C1 segment of cervical spinal cord (tissue), 14 donors: Measurements from ENCODE around the gene WDR62.

Source experiments
- DNase-seq, 14 donors: peaks; one replicate each; lab custom pipeline; 2025; lab: John Stamatoyannopoulos, UW

Gene WDR62

DNA sequence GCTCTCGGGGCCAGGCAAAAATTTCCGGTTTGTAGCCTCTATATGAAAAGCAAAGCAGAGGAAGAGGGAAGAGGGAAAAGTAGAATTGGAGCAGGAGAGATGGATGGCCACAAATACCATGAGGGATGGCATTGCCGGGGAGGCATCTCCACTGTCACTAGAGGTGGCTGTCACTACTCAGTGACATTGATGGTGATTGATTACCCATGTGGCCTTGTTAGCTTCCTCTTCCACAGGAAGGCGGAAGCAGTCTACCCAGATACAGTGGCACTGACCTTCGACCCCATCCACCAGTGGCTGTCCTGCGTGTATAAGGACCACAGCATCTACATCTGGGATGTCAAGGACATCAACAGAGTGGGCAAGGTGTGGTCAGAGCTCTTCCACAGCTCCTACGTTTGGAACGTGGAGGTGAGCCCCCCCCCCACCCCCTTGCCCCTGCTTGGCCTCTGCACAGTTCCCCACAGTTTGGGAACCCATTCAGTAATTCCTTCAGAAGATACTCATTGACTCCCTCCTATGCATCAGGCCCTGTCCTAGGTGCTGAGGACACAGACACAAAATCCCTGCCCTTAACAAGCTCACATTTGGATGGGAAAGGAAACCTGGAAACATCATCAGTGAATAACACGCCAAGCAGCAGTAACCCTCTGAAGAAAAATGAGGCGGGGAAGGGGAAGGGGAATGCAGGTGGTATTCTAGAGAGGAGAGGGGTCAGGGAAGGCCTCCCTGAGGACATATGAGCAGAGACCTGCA is 18.6 kb downstream of the WDR62 start:
- DNase-seq: no peak

DNA sequence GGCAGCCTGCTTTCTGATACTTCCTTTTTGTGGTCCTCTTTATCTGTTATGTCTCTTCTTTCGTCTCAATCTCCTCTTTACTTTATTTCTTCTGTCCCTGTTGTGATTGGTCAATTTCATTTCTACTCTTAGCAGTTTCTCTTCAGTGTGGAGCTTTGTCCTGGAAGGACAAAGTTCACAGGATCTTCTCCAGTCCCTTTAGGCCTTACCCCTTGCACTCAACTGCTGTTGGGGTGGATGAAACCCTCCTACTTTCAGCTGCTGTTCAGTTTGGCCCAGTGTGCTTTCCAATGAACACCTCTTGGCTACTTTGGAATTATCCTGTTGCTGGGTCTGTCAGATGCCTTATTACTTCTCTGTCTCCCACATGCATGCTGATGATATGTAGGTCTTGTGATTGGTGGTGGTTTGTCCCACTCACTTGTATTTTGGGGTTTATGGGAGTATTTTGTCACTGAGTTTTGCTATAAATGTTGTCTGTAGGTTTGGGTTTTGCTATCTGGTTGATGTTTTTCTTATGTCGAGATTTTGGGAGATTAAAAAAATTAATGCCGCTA is 24.8 kb downstream of the WDR62 start:
- DNase-seq: no peak

DNA sequence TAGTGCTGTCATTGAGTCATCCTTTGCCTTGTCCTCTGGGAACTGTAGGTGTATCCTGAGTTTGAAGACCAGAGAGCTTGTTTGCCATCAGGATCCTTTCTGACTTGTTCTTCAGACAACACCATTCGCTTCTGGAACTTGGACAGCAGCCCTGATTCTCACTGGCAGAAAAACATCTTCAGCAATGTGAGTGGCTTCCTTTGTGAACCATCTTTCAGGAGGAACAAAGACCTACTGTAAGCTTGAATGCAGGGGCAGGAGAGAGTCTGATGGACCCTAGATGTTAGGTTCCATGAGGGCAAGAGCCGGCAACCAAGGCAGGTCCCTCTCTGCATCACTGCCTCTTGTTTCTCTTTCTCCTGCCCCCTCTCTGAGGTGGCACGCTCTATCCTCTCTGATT is 26.7 kb downstream of the WDR62 start:
- DNase-seq: peak in 8 of 14 donors; percentile 7 to 49 (median 32)

DNA sequence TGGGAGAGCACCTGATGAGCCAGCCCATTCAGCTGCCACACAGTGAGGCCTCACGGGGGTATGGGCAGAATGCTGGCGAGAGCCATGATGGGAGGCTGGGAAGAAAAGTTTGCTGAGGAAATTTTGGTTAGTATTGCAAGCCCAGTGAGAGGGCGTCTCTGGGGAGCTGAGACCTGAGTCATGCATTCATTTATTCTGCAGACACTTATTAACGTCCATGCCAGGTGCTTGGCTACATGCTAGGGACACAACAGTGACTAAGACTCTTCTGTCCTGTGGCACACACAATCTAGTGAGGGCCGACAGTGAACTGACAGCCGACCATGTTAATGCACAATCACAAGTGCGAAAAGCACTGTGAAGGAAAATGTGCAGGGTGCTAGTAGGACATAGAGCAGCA is 27.2 kb downstream of the WDR62 start:
- DNase-seq: no peak

DNA sequence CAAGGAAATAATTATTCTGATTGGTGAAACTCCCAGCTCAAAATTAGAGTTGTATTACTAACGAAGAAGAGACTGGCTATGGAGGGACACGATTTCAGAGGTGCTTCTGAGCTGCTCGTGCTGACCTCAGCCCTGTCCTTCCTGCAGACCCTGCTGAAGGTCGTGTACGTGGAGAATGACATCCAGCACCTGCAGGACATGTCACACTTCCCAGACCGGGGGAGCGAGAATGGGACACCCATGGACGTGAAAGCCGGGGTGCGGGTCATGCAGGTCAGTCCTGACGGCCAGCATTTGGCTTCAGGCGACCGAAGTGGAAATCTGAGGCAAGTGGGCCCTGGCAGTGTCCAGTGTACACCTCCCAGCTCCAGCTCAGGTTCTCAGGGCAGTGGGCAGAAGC is 28.2 kb downstream of the WDR62 start:
- no peak for DNase-seq

DNA sequence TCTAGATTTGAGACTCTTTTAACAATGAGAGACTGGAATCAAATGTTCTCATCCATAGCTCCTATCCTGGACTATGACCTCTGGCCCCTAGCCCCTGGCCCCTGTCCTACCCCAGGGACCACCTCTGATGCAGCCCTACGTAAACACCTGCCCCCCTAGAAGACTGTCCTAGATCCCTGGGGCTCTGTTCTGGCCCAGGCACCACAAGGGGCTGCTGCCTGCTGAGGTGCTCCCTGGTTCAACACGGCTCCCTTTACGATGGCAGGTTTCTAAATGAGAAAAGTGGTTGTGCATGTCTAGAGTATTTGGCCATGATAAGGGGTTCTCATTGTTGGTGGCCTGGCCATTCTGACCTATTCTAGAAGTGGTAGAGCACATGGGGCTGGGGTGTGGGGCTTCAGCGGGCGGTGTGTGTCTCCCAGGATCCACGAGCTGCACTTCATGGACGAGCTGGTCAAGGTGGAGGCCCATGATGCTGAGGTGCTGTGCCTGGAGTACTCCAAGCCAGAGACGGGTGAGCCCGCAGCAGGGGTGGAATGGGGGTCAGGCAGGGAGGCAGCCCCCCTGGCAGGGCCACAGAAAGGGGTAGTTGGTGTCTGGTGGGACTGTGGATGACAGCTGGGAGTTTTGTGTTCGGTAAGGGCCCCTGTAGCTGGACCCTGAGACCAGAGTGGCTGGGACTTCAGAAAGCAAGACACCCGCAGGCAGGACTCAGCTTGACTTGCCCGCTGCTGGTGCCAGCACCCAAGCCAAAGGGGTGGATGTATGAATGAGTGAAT is 29.7 kb downstream of the WDR62 start:
- no peak for DNase-seq

DNA sequence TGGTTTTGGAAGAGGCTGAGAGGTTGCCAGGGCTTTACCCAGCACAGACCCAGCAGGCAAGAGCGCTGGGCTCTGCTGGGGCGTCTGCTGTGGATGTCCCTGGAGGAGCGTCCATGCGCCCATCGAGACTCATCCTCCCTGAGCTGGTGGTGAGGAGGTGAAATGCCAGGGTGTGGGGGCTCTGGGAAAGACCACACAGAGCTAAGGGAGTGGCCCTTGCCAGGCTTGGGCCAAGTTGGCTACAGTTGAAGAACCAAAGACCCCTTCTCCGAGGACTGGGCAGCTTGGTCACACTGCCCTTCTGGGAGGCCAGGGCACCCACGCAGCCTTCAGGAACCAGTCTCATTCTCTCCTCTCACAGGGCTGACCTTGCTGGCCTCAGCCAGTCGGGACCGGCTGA is 31.6 kb downstream of the WDR62 start:
- DNase-seq: no peak

DNA sequence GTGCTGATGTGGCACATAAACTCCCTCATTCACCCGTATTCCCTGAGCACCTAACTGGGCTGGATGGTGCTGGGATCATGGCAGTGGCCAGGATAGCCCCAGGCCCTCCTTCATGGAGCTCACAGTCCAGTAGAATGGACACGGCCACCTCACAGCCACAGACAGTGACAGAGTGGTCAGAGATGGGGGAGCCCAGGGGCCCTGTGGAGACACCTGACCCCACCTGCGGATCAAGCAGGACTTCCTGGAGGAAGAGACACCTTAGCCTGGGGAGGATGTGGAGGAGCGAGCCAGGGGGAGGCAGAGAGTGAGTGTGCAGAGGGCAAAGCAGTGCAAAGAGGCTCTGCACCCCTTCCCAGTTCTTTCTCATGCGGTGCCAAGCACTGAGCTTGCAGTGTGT is 35.1 kb downstream of the WDR62 start:
- DNase-seq: no peak

DNA sequence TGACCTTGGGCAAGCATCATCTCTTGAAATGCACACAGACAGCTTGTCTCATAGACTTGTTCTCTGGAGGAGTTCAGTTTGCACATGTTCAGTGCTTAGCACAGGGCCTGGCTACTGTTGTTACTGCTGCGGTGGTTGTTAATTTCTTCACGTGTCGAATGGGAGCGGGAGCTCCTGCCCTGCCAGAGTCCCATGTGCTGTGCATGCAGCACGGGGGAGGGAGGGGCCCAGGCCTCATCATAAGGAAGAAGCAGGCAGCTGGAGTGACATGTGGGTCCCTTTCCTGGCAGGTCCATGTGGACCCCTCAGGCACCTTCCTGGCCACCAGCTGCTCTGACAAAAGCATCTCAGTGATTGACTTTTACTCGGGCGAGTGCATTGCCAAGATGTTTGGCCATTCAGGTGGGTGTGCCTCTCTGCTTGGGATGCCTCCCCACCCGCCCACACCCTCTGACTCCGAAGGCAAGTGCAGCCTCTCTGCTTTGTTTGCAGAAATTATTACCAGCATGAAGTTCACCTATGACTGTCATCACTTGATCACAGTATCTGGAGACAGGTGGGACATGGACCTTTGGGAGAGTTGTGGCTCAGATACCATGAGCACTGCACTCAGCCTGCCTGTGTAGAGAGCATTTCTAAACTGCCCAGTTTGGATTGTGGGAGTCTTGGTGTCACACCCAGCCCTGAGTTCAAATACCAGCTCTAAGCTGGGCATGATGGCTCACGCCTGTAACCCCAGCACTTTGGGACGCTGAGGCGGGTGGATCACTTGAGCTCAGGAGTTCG is 36.4 kb downstream of the WDR62 start:
- no peak for DNase-seq

DNA sequence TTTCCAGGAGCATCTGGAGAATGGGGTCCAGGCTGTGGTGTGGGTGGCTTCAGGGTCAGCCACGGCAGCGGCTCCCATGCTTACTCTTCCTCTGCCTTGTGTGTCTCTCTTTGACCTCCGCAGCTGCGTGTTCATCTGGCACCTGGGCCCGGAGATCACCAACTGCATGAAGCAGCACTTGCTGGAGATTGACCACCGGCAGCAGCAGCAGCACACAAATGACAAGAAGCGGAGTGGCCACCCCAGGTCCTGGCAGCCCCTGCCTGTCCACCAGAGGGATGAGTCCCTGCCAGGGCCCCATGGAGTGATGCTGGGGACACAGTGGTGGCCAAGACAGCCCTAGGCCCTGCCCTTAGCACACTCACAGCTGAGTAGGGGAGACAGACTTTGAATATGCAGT is 37.9 kb downstream of the WDR62 start:
- peak in 1 of 14 donors; percentile 5 for DNase-seq

DNA sequence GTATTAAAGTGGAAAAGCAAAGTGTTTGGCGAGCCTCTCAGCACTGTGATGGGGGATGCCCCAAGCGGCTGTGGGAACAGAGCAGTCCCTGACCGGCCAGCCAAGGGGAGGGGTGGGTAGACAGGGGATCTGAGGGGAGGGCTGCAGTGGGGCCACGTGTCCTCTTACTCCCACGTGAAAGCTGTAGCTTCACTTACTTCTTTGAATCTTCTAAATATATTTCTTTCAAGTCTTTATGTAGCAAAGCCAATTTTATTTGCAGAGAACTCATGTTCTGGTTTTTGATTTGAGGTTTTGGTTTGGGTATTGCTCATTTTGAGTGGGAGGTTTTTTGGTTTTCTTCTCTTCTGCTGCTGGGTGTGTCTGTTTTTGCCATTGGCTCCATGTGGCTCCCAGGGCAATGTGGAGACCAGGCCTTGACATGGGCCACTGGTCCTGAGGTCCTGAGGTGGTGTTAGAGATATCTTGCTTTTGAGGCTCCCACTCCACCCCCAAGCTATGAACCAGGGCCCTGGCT is 38.5 kb downstream of the WDR62 start:
- DNase-seq: peak in 1 of 14 donors; percentile 47

DNA sequence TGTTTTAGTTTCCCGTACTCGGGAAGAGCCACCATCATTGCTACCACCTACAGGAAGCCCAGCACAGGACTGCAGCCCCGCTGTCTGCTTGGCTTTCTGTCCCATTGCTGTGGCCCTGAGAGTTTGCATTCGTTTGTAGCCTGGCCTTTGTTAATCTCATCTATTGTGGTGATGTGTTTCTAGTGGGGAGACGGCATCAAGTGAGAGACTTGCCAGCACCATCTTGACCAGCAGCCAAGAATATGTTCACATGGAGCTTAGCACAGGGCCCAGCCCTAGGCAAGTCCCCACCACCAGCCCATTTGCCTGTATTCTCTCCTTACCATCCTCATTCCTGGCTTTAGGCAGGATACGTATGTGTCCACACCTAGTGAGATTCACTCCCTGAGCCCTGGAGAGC is 39.0 kb downstream of the WDR62 start:
- peak in 5 of 14 donors; percentile 6 to 47 (median 13) for DNase-seq

DNA sequence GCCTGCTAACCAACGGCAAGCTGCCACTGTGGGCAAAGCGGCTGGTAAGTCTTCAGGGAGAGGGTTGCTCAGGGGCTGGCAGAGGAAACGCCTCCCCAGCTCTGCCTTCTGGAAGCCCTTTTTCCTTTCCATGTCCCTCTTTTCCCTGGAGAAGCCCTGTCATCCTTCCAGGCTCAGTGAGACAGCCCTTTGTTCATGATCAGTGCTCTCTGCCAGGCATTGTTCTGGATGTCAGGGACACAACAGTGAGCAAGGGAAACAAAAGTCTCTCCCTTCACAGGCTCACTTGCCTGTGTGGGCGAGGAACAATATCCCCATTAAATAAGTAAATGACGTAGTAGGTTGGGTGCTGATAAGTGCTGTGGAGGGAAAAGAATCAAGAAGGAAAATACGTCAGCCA is 42.3 kb downstream of the WDR62 start:
- peak in 12 of 14 donors; percentile 25 to 86 (median 73) for DNase-seq

DNA sequence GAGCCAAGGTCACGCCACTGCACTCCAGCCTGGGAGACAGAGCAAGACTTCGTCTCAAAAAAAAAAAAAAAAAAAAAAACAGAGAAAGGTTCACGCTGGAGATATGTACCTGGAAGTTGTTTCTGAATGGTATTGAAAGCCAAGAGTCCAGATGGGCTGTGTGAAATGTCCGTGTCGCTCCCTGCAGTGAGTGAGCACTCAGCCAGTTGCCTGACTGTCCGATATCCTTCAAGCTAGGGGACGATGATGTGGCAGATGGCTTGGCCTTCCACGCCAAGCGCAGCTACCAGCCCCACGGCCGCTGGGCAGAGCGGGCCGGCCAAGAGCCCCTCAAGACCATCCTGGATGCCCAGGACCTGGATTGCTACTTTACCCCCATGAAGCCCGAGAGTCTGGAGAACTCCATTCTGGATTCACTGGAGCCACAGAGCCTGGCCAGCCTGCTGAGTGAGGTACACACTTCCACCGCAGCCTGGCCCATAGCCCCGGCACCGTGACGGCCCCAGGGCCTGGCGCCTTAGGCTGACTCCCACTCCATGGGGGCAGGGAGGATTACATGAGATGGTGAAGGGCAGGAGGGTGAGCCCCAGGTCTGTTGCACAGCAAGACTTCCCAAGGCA is 44.6 kb downstream of the WDR62 start:
- DNase-seq: peak in 1 of 14 donors; percentile 83

DNA sequence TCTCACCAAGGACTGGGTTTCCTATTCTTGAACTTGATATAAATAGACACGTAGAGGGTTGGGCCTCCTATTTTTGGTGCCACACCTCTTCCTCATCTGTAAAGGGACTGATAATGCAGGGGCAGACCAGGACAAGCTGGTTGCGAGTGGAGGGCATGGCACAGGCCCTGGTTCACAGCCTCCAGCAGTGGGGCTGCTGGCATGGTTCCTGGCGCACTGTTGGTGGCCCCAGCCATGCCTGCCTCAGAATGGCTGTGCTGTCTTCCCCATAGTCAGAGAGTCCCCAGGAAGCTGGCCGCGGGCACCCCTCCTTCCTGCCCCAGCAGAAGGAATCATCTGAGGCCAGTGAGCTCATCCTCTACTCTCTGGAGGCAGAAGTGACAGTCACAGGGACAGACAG is 45.8 kb downstream of the WDR62 start:
- DNase-seq: peak in 3 of 14 donors; percentile 26 to 76 (median 30)

DNA sequence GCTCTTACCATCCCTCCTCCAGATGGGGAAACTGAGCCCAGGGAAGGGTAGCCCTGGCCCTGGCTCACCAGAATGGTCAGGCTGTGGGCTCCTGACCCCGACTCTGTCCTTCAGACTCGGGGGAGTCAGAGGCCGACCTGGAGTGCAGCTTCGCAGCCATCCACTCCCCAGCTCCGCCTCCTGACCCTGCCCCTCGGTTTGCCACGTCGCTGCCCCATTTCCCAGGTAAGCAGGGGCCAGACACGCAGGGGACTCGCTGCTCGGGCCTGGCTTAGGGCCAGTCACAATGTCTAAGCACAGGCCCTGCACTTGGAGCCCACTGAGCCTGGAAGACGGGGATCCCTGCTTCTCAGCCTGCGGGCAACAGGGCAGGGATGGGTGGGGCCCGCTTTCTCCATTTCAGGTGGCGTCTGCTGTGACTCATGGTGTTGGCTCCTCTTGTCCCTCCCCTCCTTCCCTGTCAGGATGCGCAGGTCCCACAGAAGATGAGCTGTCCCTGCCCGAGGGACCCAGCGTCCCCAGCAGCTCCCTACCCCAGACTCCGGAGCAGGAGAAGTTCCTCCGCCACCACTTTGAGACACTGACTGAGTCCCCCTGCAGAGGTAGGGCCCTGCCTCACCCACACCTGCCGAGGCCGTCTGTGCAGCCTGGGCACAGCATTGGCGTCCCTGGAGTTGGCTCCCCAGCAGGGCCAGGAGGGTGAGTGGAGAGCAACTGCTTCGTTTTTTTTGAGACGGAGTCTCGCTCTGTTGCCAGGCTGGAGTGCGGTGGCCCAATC is 47.0 kb downstream of the WDR62 start:
- DNase-seq: no peak

DNA sequence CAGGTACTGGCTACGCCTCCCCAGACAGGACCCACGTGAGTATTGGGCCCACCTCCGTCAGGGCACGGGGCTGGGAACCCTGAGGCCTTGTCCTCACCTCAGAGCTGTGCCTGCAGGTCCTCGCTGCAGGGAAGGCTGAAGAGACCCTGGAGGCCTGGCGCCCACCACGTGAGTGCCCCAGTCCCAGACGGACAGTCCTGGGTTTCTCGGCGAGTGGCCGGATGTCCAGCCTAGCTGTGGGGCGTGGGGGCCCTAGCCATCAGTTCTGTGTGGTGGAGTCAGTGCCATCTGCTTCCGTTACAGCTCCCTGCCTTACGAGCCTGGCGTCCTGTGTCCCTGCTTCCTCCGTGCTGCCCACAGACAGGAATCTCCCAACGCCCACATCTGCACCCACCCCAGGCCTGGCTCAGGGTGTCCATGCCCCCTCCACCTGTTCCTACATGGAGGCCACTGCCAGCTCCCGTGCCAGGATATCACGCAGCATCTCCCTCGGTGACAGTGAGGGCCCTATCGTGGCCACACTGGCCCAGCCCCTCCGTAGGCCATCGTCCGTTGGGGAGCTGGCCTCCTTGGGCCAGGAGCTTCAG is 48.4 kb downstream of the WDR62 start:
- DNase-seq: no peak

DNA sequence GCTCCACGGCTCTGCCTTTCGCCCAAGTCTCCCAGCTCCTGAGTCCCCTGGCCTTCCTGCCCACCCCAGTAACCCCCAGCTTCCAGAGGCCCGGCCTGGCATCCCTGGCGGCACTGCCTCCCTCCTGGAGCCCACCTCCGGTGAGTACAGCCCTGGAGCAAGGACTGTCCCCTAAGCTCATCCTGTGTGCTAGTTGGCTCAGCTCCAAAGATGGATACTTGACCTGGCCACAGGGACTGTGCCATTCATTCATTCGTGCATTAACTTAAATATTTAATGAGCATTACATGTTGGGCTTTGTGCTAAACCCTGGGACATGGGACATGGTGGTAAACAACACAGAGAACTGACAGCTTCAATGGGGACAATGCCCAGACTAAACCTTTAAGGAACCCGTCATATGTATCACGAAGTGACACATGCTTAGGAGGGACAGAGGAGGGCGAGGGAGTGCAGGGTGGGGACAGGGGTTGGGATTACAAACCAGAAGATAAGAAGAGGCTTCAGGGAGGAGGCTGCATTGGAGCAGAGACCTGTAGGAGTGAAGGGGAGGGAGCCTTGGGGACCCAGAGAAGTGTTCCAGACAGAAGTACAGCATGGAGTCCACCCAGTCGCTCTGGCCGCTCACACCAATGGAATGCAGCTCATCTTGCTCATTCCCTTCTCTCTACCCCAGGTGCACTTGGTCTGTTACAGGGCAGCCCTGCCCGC is 49.3 kb downstream of the WDR62 start:
- no peak for DNase-seq

DNA sequence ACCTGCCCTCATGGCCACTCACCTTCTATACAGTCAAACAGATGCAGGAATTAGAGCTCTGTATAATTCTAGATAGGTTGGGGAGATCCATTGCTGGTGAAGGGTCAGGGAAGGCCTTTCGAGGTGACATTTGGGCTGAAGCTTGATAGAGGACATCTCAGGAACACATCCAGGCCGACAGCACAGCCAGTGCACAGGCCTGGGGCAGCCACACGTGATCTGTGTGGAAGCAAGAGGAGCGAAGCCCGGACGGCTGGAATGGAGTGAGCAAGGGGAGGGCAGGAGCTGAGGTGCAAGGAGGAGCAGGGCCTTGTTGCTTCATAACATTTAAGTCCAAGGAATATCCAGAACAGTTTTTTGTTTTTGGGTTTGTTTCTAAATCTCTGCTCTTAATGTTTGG is 51.7 kb downstream of the WDR62 start:
- DNase-seq: peak in 1 of 14 donors; percentile 8
